T-helper 9 cell (primary cell): Measurements from ENCODE around the gene RPS6KA2.

Source experiments
- DNase-seq: peaks from one replicate; pipeline ENCODE4 v3.0.0-alpha.2; 2020

RPS6KA2 gene

GRCh38 chr6:166655713-166656229, 28.7 kb upstream of the RPS6KA2 start:
- no peak for DNase-seq

GRCh38 chr6:166655251-166655650, 28.2 kb upstream of the RPS6KA2 start:
- DNase-seq = no peak

GRCh38 chr6:166654573-166654972, 27.5 kb upstream of the RPS6KA2 start:
- DNase-seq = no peak

GRCh38 chr6:166653639-166653941, 26.5 kb upstream of the RPS6KA2 start:
- DNase-seq = no peak

GRCh38 chr6:166650824-166651807, 24.1 kb upstream of the RPS6KA2 start:
- DNase-seq = no peak

GRCh38 chr6:166650047-166650446, 23.0 kb upstream of the RPS6KA2 start:
- no peak for DNase-seq

- no peak for DNase-seq
Observed at GRCh38 chr6:166648846-166649245, 21.8 kb upstream of the RPS6KA2 start.

- DNase-seq = no peak
Observed at GRCh38 chr6:166647896-166648295, 20.8 kb upstream of the RPS6KA2 start.

- no peak for DNase-seq
Observed at GRCh38 chr6:166646716-166647115, 19.7 kb upstream of the RPS6KA2 start.

- DNase-seq = no peak
Observed at GRCh38 chr6:166645896-166646295, 18.8 kb upstream of the RPS6KA2 start.

GRCh38 chr6:166644681-166645080, 17.6 kb upstream of the RPS6KA2 start:
- DNase-seq = no peak

GRCh38 chr6:166643891-166644590, 17.0 kb upstream of the RPS6KA2 start:
- no peak for DNase-seq

- no peak for DNase-seq
Observed at GRCh38 chr6:166642646-166643045, 15.6 kb upstream of the RPS6KA2 start.

GRCh38 chr6:166640342-166641043, 13.4 kb upstream of the RPS6KA2 start:
- no peak for DNase-seq

GRCh38 chr6:166639921-166640320, 12.9 kb upstream of the RPS6KA2 start:
- DNase-seq = no peak

- DNase-seq = no peak
Observed at GRCh38 chr6:166638573-166638964, 11.5 kb upstream of the RPS6KA2 start.

GRCh38 chr6:166637812-166638572, 10.9 kb upstream of the RPS6KA2 start:
- DNase-seq = no peak

- DNase-seq = no peak
Observed at GRCh38 chr6:166636934-166637333, 9.9 kb upstream of the RPS6KA2 start.

- DNase-seq = no peak
Observed at GRCh38 chr6:166636191-166636933, 9.3 kb upstream of the RPS6KA2 start.

- no peak for DNase-seq
Observed at GRCh38 chr6:166635013-166635970, 8.2 kb upstream of the RPS6KA2 start.
